ENCODE results near the gene ETS1.

- TF ChIP-seq CTCF (IDR thresholded peaks at IDR 0.05) (no peak), POLR2A (IDR thresholded peaks at IDR 0.05) (no peak)
Observed at GRCh38 chr11:128515826-128516778, 71.3 kb downstream of the ETS1 start.

Measured in transverse colon (tissue), 3 donors.